ENCODE measurements around the gene TTLL9.
A peak's percentile ranks its signal among the peaks of the same experiment; 100 is the strongest.

The TTLL9 gene

DNA sequence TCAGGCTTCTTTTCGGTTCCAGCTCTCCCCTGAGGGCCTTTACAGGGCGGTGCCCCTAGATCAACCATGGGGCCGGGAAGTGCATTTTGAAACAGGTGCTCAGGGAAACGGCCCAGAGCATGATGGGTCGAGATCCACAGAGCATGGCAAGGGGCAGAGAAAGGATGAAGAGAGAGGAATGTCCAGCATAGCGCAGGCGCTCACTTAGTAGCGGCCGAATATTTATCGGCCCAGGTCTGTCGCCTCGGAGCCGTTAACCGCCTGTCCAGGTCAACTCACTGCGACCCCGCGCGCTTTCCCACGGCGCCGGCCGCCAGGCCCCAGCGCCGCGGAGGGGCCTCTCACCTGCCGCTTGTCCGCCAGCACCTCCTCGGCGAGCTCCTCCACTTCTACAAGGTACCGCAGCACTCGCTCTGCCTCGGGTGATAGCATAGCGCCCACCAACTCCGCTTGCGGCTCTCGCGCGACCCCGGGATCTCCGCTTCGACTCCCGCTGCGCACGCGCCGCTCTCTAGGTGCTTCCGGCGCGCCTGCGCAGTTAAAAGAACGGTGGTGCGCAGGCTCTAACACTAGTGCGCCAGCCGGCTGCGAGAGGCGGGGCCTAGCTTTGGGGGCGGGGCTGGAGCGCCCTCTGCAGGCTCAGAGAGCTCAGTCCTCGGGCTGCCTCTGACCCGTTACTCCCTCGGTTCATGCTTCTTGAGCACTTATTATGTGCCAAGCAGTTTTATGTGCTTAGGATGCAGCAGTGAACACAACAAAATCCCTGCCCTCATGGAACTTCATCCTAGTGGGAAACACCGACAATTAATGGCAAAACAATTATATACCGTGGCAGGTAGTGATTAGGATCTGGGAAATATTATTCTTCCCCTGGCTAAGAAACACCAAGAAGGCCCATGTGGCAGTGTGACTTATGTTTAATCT is 81.4 kb downstream of the TTLL9 start, which contains the start of gene PDRG1:
Gene PDRG1, minus strand, starts transcription at position 517 of the 924 bp plus-strand sequence. Its CDS starts 85 bp downstream, at position 432.
- DNase-seq: peak; percentile 88

DNA sequence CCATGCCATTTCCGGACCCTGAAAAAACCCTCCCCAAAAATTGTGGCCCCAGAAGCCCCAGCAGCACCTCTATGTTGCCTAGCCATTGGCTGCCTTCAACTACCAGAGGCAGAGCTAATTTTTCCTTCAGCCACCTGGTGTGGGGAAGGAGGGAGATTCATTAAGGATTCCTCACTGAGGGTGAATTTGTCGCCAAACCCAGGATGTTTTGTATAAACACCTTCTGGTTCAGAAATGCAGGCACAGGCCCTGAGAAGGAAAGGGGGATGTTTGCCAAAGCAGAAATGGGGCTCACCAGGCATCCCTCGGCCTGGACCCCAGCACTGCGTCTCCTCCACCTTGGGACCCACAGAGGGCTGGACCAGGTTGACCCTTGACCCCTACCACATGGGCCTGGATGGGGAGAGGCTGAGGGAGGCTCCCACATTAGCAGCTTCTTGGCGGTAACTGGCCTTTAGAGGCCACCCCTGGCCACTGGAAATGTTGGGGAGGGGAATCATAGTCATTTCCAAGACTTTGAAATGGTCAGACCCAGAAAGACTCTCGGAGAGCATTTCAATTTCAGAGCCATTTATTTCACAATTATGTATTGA is 83.2 kb downstream of the TTLL9 start:
- DNase-seq: no peak

DNA sequence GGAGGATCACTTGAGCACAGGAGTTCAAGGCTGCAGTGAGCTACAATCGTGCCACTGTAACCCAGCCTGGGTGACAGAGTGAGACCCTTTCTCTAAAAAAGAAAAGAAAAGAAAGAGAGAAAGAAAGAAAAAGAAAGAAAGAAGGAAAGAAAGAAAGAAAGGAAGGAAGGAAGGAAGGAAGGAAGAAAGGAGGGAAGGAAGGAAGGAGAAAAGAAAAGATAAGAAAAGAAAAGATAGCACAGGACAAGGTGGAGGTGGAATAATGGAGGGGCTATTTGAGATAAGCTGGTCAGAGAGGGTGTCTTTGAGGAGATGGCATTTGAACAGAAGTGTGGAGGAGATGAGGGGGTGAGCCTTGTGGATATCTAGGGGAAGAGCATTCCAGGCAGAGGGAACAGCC is 84.1 kb downstream of the TTLL9 start:
- no peak for DNase-seq

DNA sequence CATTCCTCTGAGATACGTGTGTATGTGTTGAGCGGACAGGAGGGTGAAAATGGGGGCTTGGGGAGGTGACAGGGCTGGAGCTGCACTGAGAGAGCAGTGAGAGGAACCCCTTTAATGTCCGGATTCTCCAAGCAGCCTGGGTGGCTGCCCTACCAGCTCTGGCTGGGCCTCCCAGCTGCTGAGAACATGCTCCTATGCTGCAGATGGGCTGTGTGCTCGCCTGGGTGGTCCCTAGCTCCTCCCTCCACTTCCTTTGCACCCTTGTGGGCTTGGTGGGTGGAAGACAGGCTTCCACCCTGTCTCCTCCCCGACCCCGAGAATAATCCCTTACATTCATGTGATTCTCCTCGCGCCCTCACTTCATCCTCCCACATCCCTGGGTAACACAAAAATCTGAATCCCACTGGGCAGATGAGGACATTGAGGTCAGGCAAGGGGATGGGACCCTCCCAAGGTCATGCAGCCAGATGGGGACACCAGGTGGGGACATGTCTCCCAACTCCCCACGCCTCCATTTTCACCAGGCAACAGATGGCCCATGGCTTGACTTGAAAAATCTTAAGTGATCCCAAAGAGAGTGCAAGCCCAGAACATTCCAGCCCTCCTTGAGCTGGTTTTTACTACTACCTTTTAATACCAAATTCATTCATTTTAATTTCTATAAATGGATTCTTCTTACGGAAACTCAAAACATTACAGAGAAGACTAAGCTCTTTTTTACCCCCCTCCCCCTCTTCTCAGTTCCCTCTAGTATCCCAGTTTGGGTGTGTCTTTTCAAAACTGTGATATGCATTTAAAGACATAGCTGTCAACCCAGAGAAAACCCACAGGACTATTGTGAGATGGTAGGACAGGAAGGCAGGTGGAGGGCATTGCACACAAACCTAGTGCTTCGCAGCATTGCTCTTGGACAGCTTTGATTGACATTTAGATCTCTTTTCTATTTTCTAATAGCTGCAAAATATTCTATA is 86.4 kb downstream of the TTLL9 start:
- DNase-seq: no peak

DNA sequence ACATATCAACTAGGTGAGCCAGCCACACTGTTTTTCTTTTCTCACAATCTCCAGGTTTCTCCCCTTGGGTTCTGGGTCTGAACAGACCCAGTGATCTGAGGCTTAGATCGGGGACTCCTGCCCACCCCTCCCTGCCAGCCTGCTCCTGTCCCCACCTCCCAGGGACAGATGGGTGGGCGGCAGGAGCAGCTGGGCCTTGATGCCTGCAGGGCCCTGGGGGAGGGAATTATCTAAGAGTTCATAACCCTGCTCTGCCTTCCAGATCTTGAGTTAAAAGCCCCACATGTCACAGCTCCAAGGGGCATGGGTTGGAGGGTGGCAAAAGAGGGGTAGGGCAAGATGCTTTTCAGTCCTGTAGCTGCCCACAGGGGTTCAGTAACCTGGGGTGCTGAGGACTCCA is 92.3 kb downstream of the TTLL9 start:
- no peak for DNase-seq

DNA sequence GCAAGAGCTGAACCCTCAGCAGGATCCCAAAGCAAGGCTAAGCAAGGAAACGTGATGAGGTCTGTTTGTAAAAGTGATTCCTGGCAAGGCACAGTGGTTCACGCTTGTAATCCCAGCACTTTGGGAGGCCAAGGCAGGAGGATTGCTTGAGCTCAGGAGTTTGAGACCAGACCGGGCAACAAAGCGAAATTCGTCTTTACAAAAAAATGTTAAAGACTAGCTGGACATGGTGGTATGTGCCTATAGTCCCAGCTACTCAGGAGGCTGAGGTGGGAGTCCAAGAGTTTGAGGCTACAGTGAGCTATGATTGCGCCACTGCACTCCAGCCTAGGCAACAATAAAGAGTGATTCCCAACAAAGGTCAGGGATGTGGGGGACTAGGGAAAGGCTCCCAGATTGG is 93.5 kb downstream of the TTLL9 start:
- DNase-seq: no peak

DNA sequence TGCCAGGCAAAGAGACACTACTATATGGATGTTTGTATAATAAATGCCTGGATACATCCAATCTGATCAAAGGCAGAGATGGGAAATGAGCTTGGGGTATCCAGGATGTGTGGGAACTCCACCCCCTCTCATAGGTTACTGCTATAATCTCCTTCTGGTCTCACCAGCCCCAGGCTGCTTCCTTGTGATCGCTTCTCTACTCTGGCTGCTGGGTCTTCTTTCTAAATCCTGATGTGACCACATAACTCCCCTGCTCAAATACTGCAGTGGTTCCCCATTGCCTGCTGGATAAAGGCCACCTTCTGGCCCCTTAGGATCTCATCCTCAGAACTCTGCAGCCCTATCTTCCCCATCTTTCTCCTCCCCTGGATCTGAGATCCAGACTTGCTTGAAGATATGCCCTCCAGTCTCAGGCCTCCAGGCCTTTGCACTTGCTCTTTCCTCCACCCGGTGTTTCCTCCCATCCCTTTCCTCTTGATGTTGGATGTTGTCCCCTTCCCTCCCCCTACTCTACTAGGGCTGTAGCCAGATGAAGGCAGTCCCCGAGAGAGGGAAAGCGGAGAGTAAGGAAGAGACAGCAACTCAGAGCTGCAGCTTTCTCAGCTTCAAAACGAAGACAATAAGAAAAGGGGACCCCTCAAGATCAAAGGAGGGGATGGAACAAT is 96.7 kb downstream of the TTLL9 start:
- no peak for DNase-seq

DNA sequence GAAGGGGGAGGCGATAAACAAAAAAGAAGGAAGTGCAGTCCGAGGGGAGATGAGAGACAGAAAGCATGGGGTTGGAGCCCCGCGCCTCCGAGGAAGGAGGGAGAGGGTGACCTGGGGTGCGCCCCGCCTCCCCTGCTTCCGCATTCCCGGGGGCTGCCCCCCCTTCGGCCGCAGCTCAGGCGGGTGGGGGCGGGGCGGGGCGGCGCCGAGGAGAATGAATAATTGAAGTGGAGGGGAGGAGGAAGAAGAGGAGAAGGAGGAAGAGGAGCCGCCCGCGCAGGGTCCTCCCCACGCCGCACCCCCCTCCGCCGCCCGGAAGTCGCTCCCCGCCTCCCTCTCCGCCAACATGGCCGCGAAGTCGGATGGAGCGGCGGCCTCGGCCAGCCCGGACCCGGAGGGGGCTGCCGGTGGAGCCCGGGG is 97.4 kb downstream of the TTLL9 start, which contains the start of gene XKR7:
Gene XKR7, plus strand, starts transcription at position 322 of the 420 bp plus-strand sequence. Its CDS starts 25 bp downstream, at position 347.
- no peak for DNase-seq

DNA sequence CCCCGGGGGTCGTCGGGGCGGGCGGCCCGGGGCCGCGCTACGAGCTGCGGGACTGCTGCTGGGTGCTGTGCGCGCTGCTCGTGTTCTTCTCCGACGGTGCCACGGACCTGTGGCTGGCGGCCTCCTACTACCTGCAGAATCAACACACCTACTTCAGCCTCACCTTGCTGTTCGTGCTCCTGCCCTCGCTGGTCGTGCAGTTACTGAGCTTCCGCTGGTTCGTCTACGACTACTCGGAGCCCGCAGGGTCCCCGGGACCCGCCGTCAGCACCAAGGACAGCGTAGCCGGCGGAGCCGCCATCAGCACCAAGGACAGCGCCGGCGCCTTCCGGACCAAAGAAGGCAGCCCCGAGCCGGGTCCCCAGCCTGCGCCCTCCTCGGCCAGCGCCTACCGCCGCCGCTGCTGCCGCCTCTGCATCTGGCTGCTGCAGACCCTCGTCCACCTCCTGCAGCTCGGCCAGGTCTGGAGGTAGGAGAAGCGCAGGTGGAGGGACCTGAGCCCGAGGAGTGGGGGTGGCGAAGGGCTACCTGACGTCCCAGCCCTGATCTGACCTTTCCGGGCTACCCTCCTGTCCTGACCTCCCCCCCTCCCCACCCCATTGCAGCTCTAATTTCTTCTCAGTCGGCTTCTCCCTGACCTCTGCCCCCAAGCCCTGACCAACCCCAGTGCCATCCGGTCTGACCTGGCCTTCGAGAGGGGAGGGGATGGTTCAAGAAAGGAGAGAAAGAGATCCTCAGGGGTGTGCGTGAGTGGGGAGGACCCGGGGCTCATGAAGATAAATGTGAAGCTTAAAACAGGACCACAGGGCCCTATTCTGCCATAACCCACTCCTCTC is 98.1 kb downstream of the TTLL9 start:
- DNase-seq: no peak

DNA sequence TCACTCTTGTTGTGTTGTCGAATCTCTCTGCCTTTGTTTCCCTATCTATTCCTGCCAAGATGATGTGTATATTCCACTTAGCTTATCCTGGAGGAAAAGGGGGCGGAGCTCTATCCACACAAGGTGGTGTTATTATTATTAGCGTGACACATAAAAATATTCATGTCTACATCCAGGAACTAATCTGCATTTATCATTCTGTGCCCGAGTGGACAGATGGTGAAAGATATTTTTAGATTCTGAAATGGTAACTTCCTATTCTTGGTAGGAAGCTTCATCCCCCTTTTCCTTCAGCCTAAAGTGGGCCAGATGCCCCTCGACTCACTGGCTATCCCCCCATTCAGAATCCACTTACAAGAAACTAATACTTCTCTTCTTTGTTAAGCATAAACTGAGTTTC is 99.6 kb downstream of the TTLL9 start:
- DNase-seq: no peak

DNA sequence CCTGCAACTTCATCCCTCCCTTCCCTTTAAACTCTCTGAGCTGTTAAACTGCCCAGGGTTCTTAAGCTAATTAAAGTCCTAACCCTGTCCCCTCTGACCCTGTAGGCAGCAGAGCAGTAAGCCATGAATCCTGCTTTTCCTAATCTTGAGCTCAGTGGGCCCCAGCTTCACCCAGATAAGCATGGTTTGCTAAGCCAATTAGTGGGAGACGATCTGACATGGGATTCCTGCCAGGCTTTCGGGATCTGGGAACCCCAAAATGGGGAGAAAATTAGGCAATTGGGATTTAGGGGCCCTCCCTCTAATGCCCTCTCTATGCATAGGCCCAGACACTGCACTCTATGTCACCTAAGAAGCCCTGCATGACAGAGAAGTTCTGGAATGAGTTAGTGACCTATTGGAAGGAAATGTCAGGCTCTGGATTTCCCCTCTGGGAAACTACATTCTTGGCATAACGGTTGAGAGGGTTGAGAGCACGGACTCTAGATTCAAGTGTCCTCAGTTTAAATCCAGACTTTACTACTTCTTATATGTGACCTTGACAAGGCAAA is 102.1 kb downstream of the TTLL9 start:
- no peak for DNase-seq

DNA sequence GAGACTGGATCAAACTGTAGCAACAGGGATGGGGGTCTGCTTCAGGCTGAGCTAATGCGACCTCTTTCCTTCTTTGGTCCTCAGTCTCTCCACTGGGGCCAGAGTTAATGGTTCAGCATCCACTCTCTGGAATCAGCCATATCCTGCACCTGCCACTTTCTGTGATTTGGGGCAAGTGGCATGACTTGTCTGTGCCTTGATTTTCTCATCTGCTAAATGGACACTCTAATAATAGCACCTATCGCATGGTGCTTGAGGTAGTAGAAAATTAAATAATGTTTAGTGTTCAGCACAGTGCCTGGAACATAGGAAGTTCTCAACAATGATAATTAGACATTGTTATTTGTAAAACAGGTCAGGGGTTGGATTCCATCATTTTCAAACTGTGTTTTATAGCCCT is 103.9 kb downstream of the TTLL9 start:
- DNase-seq: no peak

DNA sequence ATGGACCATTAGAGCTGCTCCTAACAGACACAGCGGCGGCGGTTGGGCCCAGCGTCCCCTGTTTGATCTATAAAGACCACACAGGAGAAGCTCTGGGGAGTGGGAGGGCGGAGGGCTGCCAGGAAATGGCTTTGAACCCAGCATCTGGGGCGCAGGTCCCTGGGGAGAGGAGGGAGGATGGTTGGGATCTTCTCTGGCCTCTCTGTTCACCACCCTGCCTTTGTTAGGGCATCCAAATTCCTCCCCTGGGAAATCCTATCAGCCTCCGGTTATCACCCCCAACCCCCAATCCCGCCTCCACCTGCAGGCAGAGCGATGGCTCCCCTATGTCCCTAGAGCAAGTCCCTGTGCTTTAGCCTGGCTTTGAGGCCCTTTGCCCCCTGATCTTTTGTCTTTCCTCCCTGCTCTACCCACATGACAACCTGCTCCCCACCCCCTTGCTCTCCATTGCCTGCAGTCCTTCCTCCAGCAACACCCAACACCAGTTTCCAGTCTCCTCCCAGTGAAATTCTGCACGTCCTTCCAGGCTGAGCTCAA is 104.6 kb downstream of the TTLL9 start:
- no peak for DNase-seq

DNA sequence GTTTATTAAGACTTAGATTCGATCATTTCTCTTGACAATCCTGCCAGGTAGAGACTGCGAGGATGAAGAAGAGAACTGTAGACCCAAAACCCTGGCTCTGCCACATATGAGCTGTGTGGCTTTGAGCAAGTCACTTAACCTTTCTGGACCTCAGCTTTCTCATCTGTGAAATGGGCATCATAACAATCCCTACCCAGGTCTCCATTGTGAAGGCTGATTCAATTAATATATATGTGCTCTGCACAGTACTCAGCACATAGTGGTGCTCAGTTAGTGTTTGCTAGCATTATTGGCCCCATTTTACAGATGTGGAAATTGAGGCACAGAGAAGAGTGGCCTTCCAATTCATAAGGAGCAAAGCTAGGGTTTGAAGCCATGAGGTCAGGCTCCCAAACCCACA is 105.4 kb downstream of the TTLL9 start:
- DNase-seq: no peak

DNA sequence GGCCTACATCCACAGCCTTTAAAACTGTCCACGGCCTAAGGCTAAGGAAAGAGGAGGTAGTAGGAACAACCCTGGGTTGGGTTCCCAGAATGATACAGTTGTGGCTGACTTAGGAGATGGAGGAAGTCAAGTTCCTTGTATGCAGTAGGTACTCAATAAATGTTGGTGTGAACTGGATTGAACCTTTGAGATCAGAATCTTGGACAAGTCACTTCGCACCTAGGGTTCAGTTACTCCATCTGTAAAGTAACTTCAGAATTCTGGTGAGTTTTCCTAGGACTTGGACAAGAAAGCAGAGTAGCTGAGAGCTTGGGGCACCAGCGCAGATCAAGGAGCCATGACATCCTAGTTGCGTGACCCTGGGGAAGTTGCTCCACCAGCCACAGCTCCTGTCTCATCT is 106.6 kb downstream of the TTLL9 start:
- no peak for DNase-seq

DNA sequence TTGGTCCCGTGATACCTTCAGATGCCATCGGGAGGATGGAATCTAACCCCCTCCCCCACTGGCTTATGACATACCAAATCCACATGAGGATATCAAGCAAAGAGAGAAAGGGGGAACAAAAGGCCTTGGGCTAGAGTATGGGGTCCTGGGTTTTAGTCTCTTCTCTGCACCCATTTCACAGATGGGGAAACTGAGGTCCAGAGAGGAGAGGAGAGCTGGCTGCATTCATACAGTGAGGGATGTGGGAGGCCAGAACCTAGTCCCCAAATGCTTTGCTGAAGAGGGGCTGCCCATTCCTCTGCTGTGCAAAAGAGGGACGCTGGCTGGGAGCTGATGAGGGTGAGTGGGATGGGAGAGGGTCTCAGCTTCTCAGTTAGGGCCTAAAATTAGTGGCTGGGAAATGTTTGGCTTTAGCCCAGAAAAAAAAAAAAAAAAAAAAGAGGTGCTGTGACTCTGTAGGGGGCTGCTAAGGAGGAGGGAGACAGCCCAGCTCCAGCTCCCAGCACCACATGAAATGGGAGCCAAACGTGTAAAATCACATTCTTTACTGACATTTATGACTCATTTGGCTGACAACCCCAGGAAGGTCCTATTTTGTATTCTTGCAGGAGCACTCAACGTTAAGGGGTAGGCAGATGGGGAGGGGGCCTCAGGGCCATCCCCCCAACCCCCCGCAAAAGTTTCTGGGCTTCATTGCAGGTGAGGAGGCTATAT is 109.4 kb downstream of the TTLL9 start:
- no peak for DNase-seq

DNA sequence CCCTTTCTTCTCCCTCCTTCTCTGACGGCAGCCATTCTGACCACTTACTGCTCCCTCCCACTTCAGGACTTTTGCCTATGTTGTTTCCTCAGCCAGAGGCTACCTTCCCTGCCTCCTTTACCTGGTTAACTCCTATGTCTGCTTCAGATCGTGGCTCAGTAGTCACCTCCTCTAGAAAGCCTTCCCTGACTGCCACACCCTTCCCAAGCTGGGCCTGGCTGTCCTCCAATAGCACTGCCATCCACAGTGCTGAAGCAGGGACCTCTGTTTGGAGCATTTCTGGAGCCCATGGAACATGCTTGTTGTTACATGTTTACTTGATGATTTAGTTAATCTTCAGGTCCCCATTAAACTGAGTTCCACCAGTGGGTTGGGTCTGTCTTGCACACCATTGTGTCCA is 111.3 kb downstream of the TTLL9 start:
- no peak for DNase-seq

DNA sequence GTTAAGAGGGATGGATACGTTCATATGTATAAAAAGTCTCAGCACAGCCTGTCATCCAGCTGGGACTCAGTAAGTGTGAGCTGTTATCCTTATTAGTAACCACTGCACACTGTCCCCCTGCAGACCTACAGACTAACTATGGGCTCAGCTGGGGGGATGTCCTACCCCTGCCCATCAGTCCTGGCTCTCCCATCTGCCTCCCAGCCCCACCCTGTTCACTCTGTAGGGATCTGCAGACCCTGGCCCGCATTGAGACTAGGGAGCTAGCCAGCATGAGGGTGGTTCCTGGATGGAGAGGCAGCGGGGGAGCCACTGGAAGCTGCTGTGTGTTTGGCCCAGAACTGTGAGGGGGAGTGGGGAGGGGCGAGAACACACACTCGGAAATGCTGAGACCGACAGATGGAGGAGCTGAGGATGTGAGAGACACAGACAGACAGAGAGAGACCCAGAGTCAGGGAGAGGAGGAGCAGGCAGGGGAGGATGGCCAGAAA is 114.6 kb downstream of the TTLL9 start:
- DNase-seq: no peak

DNA sequence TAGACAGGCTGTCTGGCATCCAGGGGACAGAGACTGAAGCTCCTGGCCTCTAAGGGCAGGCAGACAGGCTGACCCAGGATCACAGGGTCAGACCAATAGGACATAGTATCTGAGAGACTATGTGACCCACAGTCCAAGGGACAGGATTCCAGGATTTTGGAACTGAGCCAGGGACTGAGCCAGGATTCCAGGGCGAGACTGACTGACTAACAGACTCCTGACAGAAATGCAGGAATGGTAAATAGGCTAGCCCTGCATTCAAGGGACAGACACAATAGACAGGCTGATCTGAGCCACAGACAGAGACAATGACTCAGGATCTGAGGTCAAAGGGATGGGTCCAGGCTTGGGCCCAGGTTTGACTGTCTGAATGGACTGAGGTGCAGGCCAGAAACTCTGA is 117.3 kb downstream of the TTLL9 start:
- no peak for DNase-seq

DNA sequence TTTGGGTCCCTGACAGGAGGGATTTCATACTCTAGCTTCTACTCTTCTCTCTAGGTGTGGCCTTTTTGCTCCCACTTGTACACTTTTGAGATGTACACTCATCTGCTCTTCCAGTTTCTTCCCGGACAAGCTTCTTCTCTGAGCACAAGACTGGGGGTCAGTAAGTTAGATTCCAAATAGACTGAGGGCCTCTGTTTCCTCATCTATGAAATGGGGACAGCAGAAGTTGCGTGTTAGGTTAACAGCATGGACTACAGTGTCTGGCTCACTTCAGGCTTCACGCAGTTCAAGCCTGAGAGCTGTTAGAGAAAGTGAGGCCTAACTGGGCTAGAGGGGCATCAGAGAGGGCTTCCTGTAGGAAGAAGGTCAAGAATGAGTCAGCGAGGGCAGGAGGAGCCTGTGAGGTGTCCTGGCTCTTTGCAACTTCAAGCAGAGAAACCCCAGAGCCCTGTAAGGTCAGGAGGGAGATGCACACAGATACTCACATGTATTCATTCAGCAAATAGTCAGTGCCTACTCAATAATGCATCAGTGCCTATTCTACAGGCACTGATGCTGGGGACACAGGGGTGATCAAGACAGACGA is 118.1 kb downstream of the TTLL9 start:
- no peak for DNase-seq

Data from NCI-H1417 treated with DMSO at 0.1 percent for 48 hours (cell line).